Measurements from ENCODE around the gene MX2.

The MX2 gene

GRCh38 chr21:41399246-41399800 lies 37.5 kb downstream of the MX2 start:
- Histone ChIP-seq H3K4me1 (ENCODE audit: control insufficient read depth, insufficient read depth, low read length) (peaks cover 6% of the 10 kb centered on the region), H3K36me3 (ENCODE audit: control insufficient read depth, insufficient read depth, low read length) (peaks cover 3% of the 10 kb centered on the region), H3K27me3 (ENCODE audit: control insufficient read depth, insufficient read depth, low read length) (no peaks in the 10 kb centered on the region), H3K9me3 (ENCODE audit: control insufficient read depth, insufficient read depth, low read length) (no peaks in the 10 kb centered on the region), H3K9ac (ENCODE audit: low read depth, low read length) (no peak overlapping the region), H3K4me3 (ENCODE audit: low read depth, low read length) (no peak overlapping the region)

GRCh38 chr21:41402231-41402630 lies 40.4 kb downstream of the MX2 start:
- H3K4me1 ChIP-seq (ENCODE audit: control insufficient read depth, insufficient read depth, low read length) = no peaks in the 10 kb centered on the region
- H3K9me3 ChIP-seq (ENCODE audit: control insufficient read depth, insufficient read depth, low read length) = no peaks in the 10 kb centered on the region
- no peak overlapping the region for H3K9ac ChIP-seq (ENCODE audit: low read depth, low read length)
- H3K4me3 ChIP-seq (ENCODE audit: low read depth, low read length) = no peak overlapping the region
- H3K36me3 ChIP-seq (ENCODE audit: control insufficient read depth, insufficient read depth, low read length) = peaks cover 3% of the 10 kb centered on the region
- no peaks in the 10 kb centered on the region for H3K27me3 ChIP-seq (ENCODE audit: control insufficient read depth, insufficient read depth, low read length)

GRCh38 chr21:41402796-41403195 lies 41.0 kb downstream of the MX2 start:
- Histone ChIP-seq H3K36me3 (ENCODE audit: control insufficient read depth, insufficient read depth, low read length) (peaks cover 3% of the 10 kb centered on the region), H3K9ac (ENCODE audit: low read depth, low read length) (no peak overlapping the region), H3K27me3 (ENCODE audit: control insufficient read depth, insufficient read depth, low read length) (no peaks in the 10 kb centered on the region)

GRCh38 chr21:41403331-41403730 lies 41.5 kb downstream of the MX2 start:
- H3K36me3 ChIP-seq (ENCODE audit: control insufficient read depth, insufficient read depth, low read length) = peaks cover 3% of the 10 kb centered on the region

More at GRCh38 chr21:41402796-41403195, 41.0 kb downstream of the MX2 start:
- Histone ChIP-seq H3K4me1 (ENCODE audit: control insufficient read depth, insufficient read depth, low read length) (no peaks in the 10 kb centered on the region), H3K9me3 (ENCODE audit: control insufficient read depth, insufficient read depth, low read length) (no peaks in the 10 kb centered on the region), H3K4me3 (ENCODE audit: low read depth, low read length) (no peak overlapping the region)

GRCh38 chr21:41403966-41404365 lies 42.1 kb downstream of the MX2 start:
- Histone ChIP-seq H3K36me3 (ENCODE audit: control insufficient read depth, insufficient read depth, low read length) (peaks cover 3% of the 10 kb centered on the region), H3K9ac (ENCODE audit: low read depth, low read length) (no peak overlapping the region), H3K4me3 (ENCODE audit: low read depth, low read length) (no peak overlapping the region), H3K9me3 (ENCODE audit: control insufficient read depth, insufficient read depth, low read length) (no peaks in the 10 kb centered on the region), H3K27me3 (ENCODE audit: control insufficient read depth, insufficient read depth, low read length) (no peaks in the 10 kb centered on the region), H3K4me1 (ENCODE audit: control insufficient read depth, insufficient read depth, low read length) (no peaks in the 10 kb centered on the region)

More at GRCh38 chr21:41403331-41403730, 41.5 kb downstream of the MX2 start:
- H3K9ac ChIP-seq (ENCODE audit: low read depth, low read length) = no peak overlapping the region
- no peaks in the 10 kb centered on the region for H3K27me3 ChIP-seq (ENCODE audit: control insufficient read depth, insufficient read depth, low read length)
- no peak overlapping the region for H3K4me3 ChIP-seq (ENCODE audit: low read depth, low read length)
- no peaks in the 10 kb centered on the region for H3K9me3 ChIP-seq (ENCODE audit: control insufficient read depth, insufficient read depth, low read length)
- H3K4me1 ChIP-seq (ENCODE audit: control insufficient read depth, insufficient read depth, low read length) = no peaks in the 10 kb centered on the region

GRCh38 chr21:41405321-41405720 lies 43.5 kb downstream of the MX2 start:
- H3K27me3 ChIP-seq (ENCODE audit: control insufficient read depth, insufficient read depth, low read length) = no peaks in the 10 kb centered on the region
- H3K4me3 ChIP-seq (ENCODE audit: low read depth, low read length) = no peak overlapping the region
- H3K9ac ChIP-seq (ENCODE audit: low read depth, low read length) = no peak overlapping the region
- H3K9me3 ChIP-seq (ENCODE audit: control insufficient read depth, insufficient read depth, low read length) = no peaks in the 10 kb centered on the region
- no peaks in the 10 kb centered on the region for H3K4me1 ChIP-seq (ENCODE audit: control insufficient read depth, insufficient read depth, low read length)
- H3K36me3 ChIP-seq (ENCODE audit: control insufficient read depth, insufficient read depth, low read length) = no peaks in the 10 kb centered on the region

- Histone ChIP-seq H3K9me3 (ENCODE audit: control insufficient read depth, insufficient read depth, low read length) (peaks cover 5% of the 10 kb centered on the region), H3K4me1 (ENCODE audit: control insufficient read depth, insufficient read depth, low read length) (no peaks in the 10 kb centered on the region), H3K27me3 (ENCODE audit: control insufficient read depth, insufficient read depth, low read length) (no peaks in the 10 kb centered on the region), H3K4me3 (ENCODE audit: low read depth, low read length) (no peak overlapping the region), H3K9ac (ENCODE audit: low read depth, low read length) (no peak overlapping the region), H3K36me3 (ENCODE audit: control insufficient read depth, insufficient read depth, low read length) (no peaks in the 10 kb centered on the region)
Measured at GRCh38 chr21:41406340-41406739, 44.5 kb downstream of the MX2 start.

GRCh38 chr21:41407541-41408460 lies 46.0 kb downstream of the MX2 start:
- H3K36me3 ChIP-seq (ENCODE audit: control insufficient read depth, insufficient read depth, low read length) = no peaks in the 10 kb centered on the region
- no peaks in the 10 kb centered on the region for H3K4me1 ChIP-seq (ENCODE audit: control insufficient read depth, insufficient read depth, low read length)
- peaks cover 5% of the 10 kb centered on the region for H3K9me3 ChIP-seq (ENCODE audit: control insufficient read depth, insufficient read depth, low read length)
- H3K9ac ChIP-seq (ENCODE audit: low read depth, low read length) = no peak overlapping the region
- H3K27me3 ChIP-seq (ENCODE audit: control insufficient read depth, insufficient read depth, low read length) = no peaks in the 10 kb centered on the region
- no peak overlapping the region for H3K4me3 ChIP-seq (ENCODE audit: low read depth, low read length)

- Histone ChIP-seq H3K9ac (ENCODE audit: low read depth, low read length) (no peak overlapping the region), H3K36me3 (ENCODE audit: control insufficient read depth, insufficient read depth, low read length) (no peaks in the 10 kb centered on the region), H3K27me3 (ENCODE audit: control insufficient read depth, insufficient read depth, low read length) (no peaks in the 10 kb centered on the region), H3K9me3 (ENCODE audit: control insufficient read depth, insufficient read depth, low read length) (peaks cover 5% of the 10 kb centered on the region), H3K4me3 (ENCODE audit: low read depth, low read length) (no peak overlapping the region), H3K4me1 (ENCODE audit: control insufficient read depth, insufficient read depth, low read length) (no peaks in the 10 kb centered on the region)
Measured at GRCh38 chr21:41410361-41410760, 48.5 kb downstream of the MX2 start.

GRCh38 chr21:41410767-41411448 lies 49.1 kb downstream of the MX2 start:
- peaks cover 5% of the 10 kb centered on the region for H3K9me3 ChIP-seq (ENCODE audit: control insufficient read depth, insufficient read depth, low read length)
- H3K9ac ChIP-seq (ENCODE audit: low read depth, low read length) = no peak overlapping the region
- H3K4me1 ChIP-seq (ENCODE audit: control insufficient read depth, insufficient read depth, low read length) = no peaks in the 10 kb centered on the region
- no peaks in the 10 kb centered on the region for H3K27me3 ChIP-seq (ENCODE audit: control insufficient read depth, insufficient read depth, low read length)
- H3K4me3 ChIP-seq (ENCODE audit: low read depth, low read length) = no peak overlapping the region
- no peaks in the 10 kb centered on the region for H3K36me3 ChIP-seq (ENCODE audit: control insufficient read depth, insufficient read depth, low read length)

GRCh38 chr21:41411449-41412089 lies 49.7 kb downstream of the MX2 start:
- Histone ChIP-seq H3K9ac (ENCODE audit: low read depth, low read length) (no peak overlapping the region), H3K9me3 (ENCODE audit: control insufficient read depth, insufficient read depth, low read length) (peaks cover 5% of the 10 kb centered on the region), H3K27me3 (ENCODE audit: control insufficient read depth, insufficient read depth, low read length) (no peaks in the 10 kb centered on the region), H3K36me3 (ENCODE audit: control insufficient read depth, insufficient read depth, low read length) (no peaks in the 10 kb centered on the region), H3K4me1 (ENCODE audit: control insufficient read depth, insufficient read depth, low read length) (no peaks in the 10 kb centered on the region), H3K4me3 (ENCODE audit: low read depth, low read length) (no peak overlapping the region)

Data from iPS-15b (cell line).